K562 (cell line): ENCODE measurements around the gene GFI1. TPM values are rescaled to one million over a fixed set of nuclear protein-coding genes. Genes with fewer than 3 reads are reported as not detected.

Experiments
- ATAC-seq: fragments of 200-7000 bp; cut with Tn5 transposase; 3 replicates; pipeline ENCODE4 v1.9.1; 2020; ENCODE audit warnings: moderate library complexity
- BruUV-seq: library from RNA; stranded (reverse); fragments of 400-500 nt; replicated peaks from 2 replicates; lab custom pipeline; 2021; lab: Mats Ljungman, UMichigan
- CTCF ChIA-PET: fragments of 300-600 bp; formaldehyde crosslinking; extraction: SDS; loops from one replicate; lab custom pipeline; 2021; ENCODE audit warnings: low intra/inter-chr PET ratio; lab: Yijun Ruan, JAX
- POLR2A ChIA-PET: fragments of 300-600, 350-650 bp; sonication (Branson Sonifier 250); formaldehyde crosslinking; extraction: SDS; loops from one replicate; lab custom pipeline; 2021; ENCODE audit warnings: antibody characterized with exemption, inconsistent platforms; lab: Yijun Ruan, JAX
- DNase-seq, 4 experiments: peaks; one replicate each; pipeline versions ENCODE4 v3.0.0 to v3.0.0-alpha.2; 2011 to 2018; ENCODE audit warnings: low spot score in 3 of 4, mixed read lengths in 3 of 4; ENCODE audit errors: extremely low read depth in 1 of 4
- FAIRE-seq: peaks from 2 replicates; lab custom pipeline; 2011; peaks lifted over from hg19 to GRCh38; lab: Jason Lieb, UNC
- H2AFZ ChIP-seq: 2 replicates; pipeline ENCODE4 v1.6.0; 2011; ENCODE audit warnings: low read depth, low read length, control low read depth, inconsistent platforms
- H3K27ac ChIP-seq: fragments of 200-600 bp; 3 replicates; pipeline ENCODE4 v1.8.0; 2011; ENCODE audit warnings: low read depth, mild to moderate bottlenecking, control low read depth, inconsistent platforms, low read length, moderate library complexity, mixed read lengths; ENCODE audit errors: extremely low read depth
- H3K27me3 ChIP-seq, 2 experiments: fragments of 300-600 bp in 1 of 2; 2 replicates in 1 of 2; 3 replicates in 1 of 2; pipeline versions ENCODE4 v1.6.0 to v1.8.0; 2011; ENCODE audit warnings: inconsistent platforms in 2 of 2, low read length in 2 of 2, mild to moderate bottlenecking in 1 of 2, mixed read lengths in 1 of 2, moderate library complexity in 1 of 2; ENCODE audit not compliant: control insufficient read depth in 2 of 2, insufficient read depth in 2 of 2
- H3K36me3 ChIP-seq: fragments of 300-600 bp; 3 replicates; pipeline ENCODE4 v1.8.0; 2011; ENCODE audit warnings: mild to moderate bottlenecking, low read length, inconsistent platforms; ENCODE audit not compliant: control insufficient read depth, insufficient read depth
- H3K4me1 ChIP-seq, 2 experiments: fragments of 200-600 bp in 1 of 2; replicated peaks in 1 of 2; 2 replicates in 1 of 2; 3 replicates in 1 of 2; pipeline versions ENCODE4 v1.5.1 to v1.8.0; 2011; ENCODE audit warnings: inconsistent platforms in 2 of 2, low read length in 2 of 2, mild to moderate bottlenecking in 1 of 2, mixed read lengths in 1 of 2, moderate library complexity in 1 of 2; ENCODE audit not compliant: control insufficient read depth in 2 of 2, insufficient read depth in 2 of 2
- H3K4me2 ChIP-seq: 2 replicates; pipeline ENCODE4 v1.6.1; 2011; ENCODE audit warnings: low read length, control low read depth, inconsistent platforms, mixed read lengths; ENCODE audit not compliant: insufficient read depth
- H3K4me3 ChIP-seq: fragments of 200-600 bp; sonication (generic), shearing (Covaris generic); 2 replicates; pipeline ENCODE4 v1.5.1; 2016; ENCODE audit warnings: control low read depth, inconsistent platforms
- H3K79me2 ChIP-seq: fragments of 200-600 bp; 3 replicates; pipeline ENCODE4 v1.8.0; 2011; ENCODE audit warnings: low read length, inconsistent platforms; ENCODE audit not compliant: control insufficient read depth, insufficient read depth
- H3K9ac ChIP-seq, 2 experiments: 2 replicates each; pipeline versions ENCODE4 v1.6.0 to v1.6.1; 2011; ENCODE audit warnings: low read depth in 2 of 2, low read length in 2 of 2, control low read depth in 1 of 2, inconsistent platforms in 1 of 2, mild to moderate bottlenecking in 1 of 2, mixed read lengths in 1 of 2; ENCODE audit not compliant: insufficient read depth in 1 of 2
- H3K9me1 ChIP-seq: one replicate; pipeline ENCODE4 v1.6.0; 2011; ENCODE audit warnings: inconsistent platforms, mild to moderate bottlenecking, low read length, moderate library complexity; ENCODE audit not compliant: control insufficient read depth, insufficient read depth
- H3K9me3 ChIP-seq: replicated peaks from 2 replicates; pipeline ENCODE4 v1.5.1; 2011; ENCODE audit warnings: low read depth, low read length, inconsistent platforms; ENCODE audit not compliant: control insufficient read depth, insufficient read depth
- H4K20me1 ChIP-seq: replicated peaks from 2 replicates; pipeline ENCODE4 v1.6.1; 2011; ENCODE audit warnings: low read length, inconsistent platforms, mixed read lengths; ENCODE audit not compliant: control insufficient read depth, insufficient read depth
- ADNP ChIP-seq: fragments of 200-800 bp; sonication (Bioruptor generic); IDR thresholded peaks from 2 replicates; pipeline ENCODE4 v1.6.1; 2016; ENCODE audit warnings: missing genetic modification characterization, missing compliant biosample characterization
- RAD21 ChIP-seq, 2 experiments: fragments of 250-450 bp in 1 of 2; fragments of 450-650 bp in 1 of 2; sonication (Bioruptor Pico) in 1 of 2; formaldehyde crosslinking in 1 of 2; IDR thresholded peaks in 1 of 2; conservative IDR thresholded peaks in 1 of 2; 2 replicates each; pipeline versions ENCODE4 v1.4.0 to v1.8.0; 2020 to 2022; ENCODE audit warnings: mild to moderate bottlenecking in 2 of 2, moderate library complexity in 1 of 2
- ZBTB7A ChIP-seq: IDR thresholded peaks from 2 replicates; pipeline ENCODE4 v1.6.1; 2011; ENCODE audit warnings: low read depth, mild to moderate bottlenecking, low read length, moderate library complexity, borderline replicate concordance; ENCODE audit not compliant: control insufficient read depth
- ZNF584 ChIP-seq: fragments of 200-800 bp; sonication (Bioruptor generic); IDR thresholded peaks from 2 replicates; pipeline ENCODE4 v1.6.1; 2016; ENCODE audit warnings: low read depth, mild to moderate bottlenecking, missing genetic modification characterization, missing compliant biosample characterization
- ZNF785 ChIP-seq: fragments of 250-450 bp; sonication (Bioruptor Pico); IDR thresholded peaks from 2 replicates; pipeline ENCODE4 v1.4.0; 2020; ENCODE audit warnings: mild to moderate bottlenecking
- WGBS: fragments of 100-300 bp; shearing (Covaris generic); methylation state at CpG from one replicate; pipeline ENCODE4 v1.1.6; 2016; ENCODE audit warnings: low coverage, mixed read lengths; ENCODE audit not compliant: insufficient coverage; ENCODE audit errors: missing lambda C conversion rate; 5-methylcytosine and 5-hydroxymethylcytosine counted together
- in situ Hi-C: fragments of 300-500 bp; cut with MboI; formaldehyde crosslinking; loops from 4 replicates; pipeline ENCODE4 v1.15.0; 2018; ENCODE audit warnings: inconsistent platforms, mixed read lengths
- intact Hi-C: fragments of 100-400 bp; cut with micrococcal nuclease; formaldehyde crosslinking; loops from 2 replicates; pipeline ENCODE4 v1.14.2; 2022
- polyA plus RNA-seq, 8 experiments: library from polyadenylated mRNA; depleted of rRNA in 4 of 8; stranded (reverse) in 5 of 8; unstranded in 3 of 8; fragments of >200 nt; fragmentation: Nextera tagmentation in 2 of 8; fragmentation: Illumina TruSeq in 1 of 8; extraction: Ambion mirVana in 2 of 8; extraction: Trizol in 1 of 8; gene quantifications; 2 replicates each; pipeline versions ENCODE4 v1.2.1 to v1.2.3, GENCODE V29; 2011 to 2014; ENCODE audit warnings: inconsistent platforms in 1 of 8, missing spikeins in 1 of 8
- total RNA-seq, 7 experiments: library from RNA; depleted of rRNA in 6 of 7; stranded (reverse); fragments of >200 nt in 6 of 7; fragmentation: Illumina TruSeq in 2 of 7; extraction: Trizol in 2 of 7; gene quantifications; 2 replicates each; pipeline versions ENCODE4 v1.2.1 to v1.2.3, GENCODE V29; 2011 to 2021; ENCODE audit warnings: low replicate concordance in 1 of 7
- TF ChIP-seq, protein P1 (sequence below), 3 experiments: IDR thresholded peaks in 2 of 3; conservative IDR thresholded peaks in 1 of 3; 2 replicates each; pipeline ENCODE4 v1.5.1; 2011 to 2012; ENCODE audit warnings: low read length in 3 of 3, mild to moderate bottlenecking in 3 of 3, control low read depth in 2 of 3, improper control_type of control experiment in 1 of 3, inconsistent platforms in 1 of 3, low read depth in 1 of 3, mixed read lengths in 1 of 3, moderate library complexity in 1 of 3; ENCODE audit not compliant: insufficient read depth in 2 of 3
- TF ChIP-seq, protein P2 (sequence below): sonication (generic); formaldehyde crosslinking; IDR thresholded peaks from 2 replicates; pipeline ENCODE4 v1.8.1; 2023; ENCODE audit warnings: mild to moderate bottlenecking, missing genetic modification reagents, moderate library complexity
- TF ChIP-seq, protein P3 (sequence below): fragments of 450-650 bp; formaldehyde crosslinking; IDR thresholded peaks from 2 replicates; pipeline ENCODE4 v1.4.0; 2020; ENCODE audit warnings: mild to moderate bottlenecking, moderate library complexity

Gene GFI1
- total and polyA plus RNA-seq, 9 of the 15 experiments (the other 6 are each of a cell fraction or from before 2014, with no cell fraction given) = 0.07 to 0.93 (median 0.46) TPM

DNA sequence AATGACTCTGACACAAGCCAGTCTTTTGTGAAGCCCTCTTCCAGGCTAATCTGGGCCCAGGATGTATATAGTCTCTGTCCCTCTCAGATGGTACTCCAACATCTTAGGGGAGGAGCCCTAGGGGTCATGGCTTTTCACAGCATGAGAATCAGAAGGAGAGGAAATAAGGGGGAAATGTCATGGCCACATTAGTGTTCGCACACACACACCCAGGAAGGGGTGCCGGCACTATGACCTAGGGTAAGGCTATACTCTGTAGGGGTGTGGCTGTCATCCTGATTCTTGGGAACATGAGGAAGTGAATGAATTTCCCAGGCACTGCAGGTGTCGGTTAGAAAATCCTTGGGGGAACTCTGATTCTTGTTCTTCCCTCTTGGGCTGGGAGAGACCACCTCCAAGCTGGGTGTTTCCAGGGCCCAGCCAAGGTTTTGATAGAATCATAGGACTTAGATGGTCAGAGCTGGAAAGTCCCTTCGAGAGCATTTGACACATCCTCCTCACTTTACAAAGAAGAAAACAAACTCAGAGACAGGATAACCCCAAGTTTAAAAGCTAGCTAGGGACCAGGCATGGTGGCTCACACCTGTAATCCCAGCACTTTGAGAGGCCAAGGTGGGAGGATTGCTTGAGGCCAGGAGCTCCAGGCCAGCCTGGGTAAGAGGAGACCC is 22.0 kb downstream of the GFI1 start:
- no peak for FAIRE-seq
- ATAC-seq = no peak
- BruUV-seq = no TSS peak

DNA sequence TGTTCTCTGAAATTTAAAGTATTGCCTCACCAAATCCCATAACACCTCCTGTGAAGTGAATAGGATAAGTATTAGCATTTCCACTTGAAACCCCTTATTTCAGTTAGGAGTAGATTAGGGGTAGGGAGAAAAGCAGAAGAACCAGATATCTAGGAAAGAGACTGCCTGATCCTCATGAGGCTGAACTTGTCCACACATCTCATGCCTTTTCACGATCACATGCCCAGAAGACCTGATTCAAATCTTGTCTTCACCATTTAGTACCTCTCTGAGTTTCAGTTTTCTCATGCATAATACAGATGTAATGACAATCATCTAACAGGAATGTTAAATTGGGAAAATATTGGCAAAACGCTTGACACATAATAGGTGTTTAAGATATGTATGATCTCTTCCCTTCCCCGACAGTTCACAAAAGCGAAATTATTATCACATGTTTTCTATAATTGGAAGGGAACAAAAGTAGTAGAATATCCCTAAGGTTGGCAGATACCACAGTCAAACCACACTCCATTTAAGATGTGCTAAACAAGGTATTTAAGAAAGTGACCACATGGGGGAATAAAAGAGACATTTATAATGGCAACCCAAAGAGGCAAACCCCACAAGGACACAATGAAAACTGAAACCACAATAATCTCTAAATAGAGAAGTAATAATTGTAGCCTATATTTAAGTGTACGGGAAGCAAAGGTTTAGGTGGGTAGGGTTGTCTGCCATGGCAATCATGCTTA is 25.2 kb downstream of the GFI1 start:
- POLR2A ChIA-PET = no interaction called here
- TF ChIP-seq, protein P1, sequence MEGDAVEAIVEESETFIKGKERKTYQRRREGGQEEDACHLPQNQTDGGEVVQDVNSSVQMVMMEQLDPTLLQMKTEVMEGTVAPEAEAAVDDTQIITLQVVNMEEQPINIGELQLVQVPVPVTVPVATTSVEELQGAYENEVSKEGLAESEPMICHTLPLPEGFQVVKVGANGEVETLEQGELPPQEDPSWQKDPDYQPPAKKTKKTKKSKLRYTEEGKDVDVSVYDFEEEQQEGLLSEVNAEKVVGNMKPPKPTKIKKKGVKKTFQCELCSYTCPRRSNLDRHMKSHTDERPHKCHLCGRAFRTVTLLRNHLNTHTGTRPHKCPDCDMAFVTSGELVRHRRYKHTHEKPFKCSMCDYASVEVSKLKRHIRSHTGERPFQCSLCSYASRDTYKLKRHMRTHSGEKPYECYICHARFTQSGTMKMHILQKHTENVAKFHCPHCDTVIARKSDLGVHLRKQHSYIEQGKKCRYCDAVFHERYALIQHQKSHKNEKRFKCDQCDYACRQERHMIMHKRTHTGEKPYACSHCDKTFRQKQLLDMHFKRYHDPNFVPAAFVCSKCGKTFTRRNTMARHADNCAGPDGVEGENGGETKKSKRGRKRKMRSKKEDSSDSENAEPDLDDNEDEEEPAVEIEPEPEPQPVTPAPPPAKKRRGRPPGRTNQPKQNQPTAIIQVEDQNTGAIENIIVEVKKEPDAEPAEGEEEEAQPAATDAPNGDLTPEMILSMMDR (IDR thresholded peaks at IDR 0.05 in 2 of 3, conservative IDR thresholded peaks at IDR 0.05 in 1 of 3; ENCODE audit: insufficient read depth in 2 of 3, low read depth in 1 of 3, low read length in 3 of 3) = peak in 1 of 3 experiments; percentile 29; a peak in 1 of 6 replicates
- TF ChIP-seq, protein P2, sequence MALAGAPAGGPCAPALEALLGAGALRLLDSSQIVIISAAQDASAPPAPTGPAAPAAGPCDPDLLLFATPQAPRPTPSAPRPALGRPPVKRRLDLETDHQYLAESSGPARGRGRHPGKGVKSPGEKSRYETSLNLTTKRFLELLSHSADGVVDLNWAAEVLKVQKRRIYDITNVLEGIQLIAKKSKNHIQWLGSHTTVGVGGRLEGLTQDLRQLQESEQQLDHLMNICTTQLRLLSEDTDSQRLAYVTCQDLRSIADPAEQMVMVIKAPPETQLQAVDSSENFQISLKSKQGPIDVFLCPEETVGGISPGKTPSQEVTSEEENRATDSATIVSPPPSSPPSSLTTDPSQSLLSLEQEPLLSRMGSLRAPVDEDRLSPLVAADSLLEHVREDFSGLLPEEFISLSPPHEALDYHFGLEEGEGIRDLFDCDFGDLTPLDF = no peak
- TF ChIP-seq, protein P3, sequence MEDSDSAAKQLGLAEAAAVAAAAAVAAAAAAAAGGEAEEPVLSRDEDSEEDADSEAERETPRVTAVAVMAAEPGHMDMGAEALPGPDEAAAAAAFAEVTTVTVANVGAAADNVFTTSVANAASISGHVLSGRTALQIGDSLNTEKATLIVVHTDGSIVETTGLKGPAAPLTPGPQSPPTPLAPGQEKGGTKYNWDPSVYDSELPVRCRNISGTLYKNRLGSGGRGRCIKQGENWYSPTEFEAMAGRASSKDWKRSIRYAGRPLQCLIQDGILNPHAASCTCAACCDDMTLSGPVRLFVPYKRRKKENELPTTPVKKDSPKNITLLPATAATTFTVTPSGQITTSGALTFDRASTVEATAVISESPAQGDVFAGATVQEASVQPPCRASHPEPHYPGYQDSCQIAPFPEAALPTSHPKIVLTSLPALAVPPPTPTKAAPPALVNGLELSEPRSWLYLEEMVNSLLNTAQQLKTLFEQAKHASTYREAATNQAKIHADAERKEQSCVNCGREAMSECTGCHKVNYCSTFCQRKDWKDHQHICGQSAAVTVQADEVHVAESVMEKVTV (CRISPR knock-in tag) = peak; percentile 36; the same call in 1 of the 2 replicates
- TF ChIP-seq ZNF785 (no peak), RAD21 (CRISPR knock-in tag; conservative IDR thresholded peaks at IDR 0.05 in 1 of 2, IDR thresholded peaks at IDR 0.05 in 1 of 2) (peak in 1 of 2 experiments; percentile 48; a peak in 3 of 4 replicates), ADNP (peak; percentile 28; the same call in 1 of the 2 replicates)
- TF ChIP-seq, all 486 proteins: peak for 4
- no peaks in the 10 kb centered on the region for H3K9me3 ChIP-seq
- CTCF ChIA-PET = no interaction called here
- intact Hi-C loops = loop anchor here (1.0 kb wide), 1 partner anchor 138 kb away; no protein-coding TSS in a partner anchor
- in situ Hi-C loops = no loop called here
- no peak overlapping the region for H3K9ac ChIP-seq
- peak; percentile 35 for FAIRE-seq
- BruUV-seq = no TSS peak
- no peaks in the 10 kb centered on the region for H4K20me1 ChIP-seq
- no peak overlapping the region for H3K4me2 ChIP-seq
- H3K79me2 ChIP-seq = no peaks in the 10 kb centered on the region
- H3K4me3 ChIP-seq = no peak overlapping the region
- H3K36me3 ChIP-seq = no peaks in the 10 kb centered on the region
- no peak overlapping the region for H3K27ac ChIP-seq
- no peaks in the 10 kb centered on the region for H3K9me1 ChIP-seq
- H3K27me3 ChIP-seq = no peaks in the 10 kb centered on the region
- WGBS = 39% methylated on average over 5 of the region's 5 CpGs
- peak; percentile 61 for ATAC-seq
- no peak for DNase-seq
- peaks cover 0 to 22% of the 10 kb centered on the region in 2 experiments; a peak in 3 of 5 replicates for H3K4me1 ChIP-seq
- peak overlapping the region; percentile 67 for H2AFZ ChIP-seq

More for the DNA sequence above, 22.0 kb downstream of the GFI1 start:
- no peak overlapping the region for H3K4me3 ChIP-seq
- no peak for DNase-seq
- 73% methylated on average over 4 of the region's 4 CpGs for WGBS
- no peaks in the 10 kb centered on the region for H3K79me2 ChIP-seq
- H3K36me3 ChIP-seq = no peaks in the 10 kb centered on the region
- no peaks in the 10 kb centered on the region for H3K9me3 ChIP-seq
- in situ Hi-C loops = no loop called here
- H3K27me3 ChIP-seq = no peaks in the 10 kb centered on the region
- TF ChIP-seq ZBTB7A (no peak), ZNF584 (CRISPR knock-in tag) (no peak)
- H3K27ac ChIP-seq = no peak overlapping the region
- no peak overlapping the region for H2AFZ ChIP-seq
- ChIA-PET POLR2A (no interaction called here), CTCF (no interaction called here)
- peaks cover 0 to 20% of the 10 kb centered on the region in 2 experiments; a peak in 3 of 5 replicates for H3K4me1 ChIP-seq
- H3K9ac ChIP-seq = no peak overlapping the region
- no peak overlapping the region for H3K4me2 ChIP-seq
- intact Hi-C loops = no loop called here
- no peaks in the 10 kb centered on the region for H3K9me1 ChIP-seq
- no peaks in the 10 kb centered on the region for H4K20me1 ChIP-seq
